HG03066 (cell line): ENCODE data around the gene BICDL2.

Experiments
- ATAC-seq: cut with Tn5 transposase; IDR thresholded peaks from one replicate; pipeline ENCODE4 v1.9.1; 2021; ENCODE audit warnings: low read depth; ENCODE audit not compliant: unreplicated experiment

BICDL2 gene

GRCh38 chr16:2988590-2989099 lies 48.1 kb downstream of the BICDL2 start:
- no peak for ATAC-seq

GRCh38 chr16:2987833-2988232 lies 48.9 kb downstream of the BICDL2 start:
- no peak for ATAC-seq

GRCh38 chr16:2987286-2987685 lies 49.5 kb downstream of the BICDL2 start:
- no peak for ATAC-seq

GRCh38 chr16:2986623-2987188 lies 50.0 kb downstream of the BICDL2 start:
- ATAC-seq = no peak

- ATAC-seq = no peak
Observed at GRCh38 chr16:2985893-2986355, 50.8 kb downstream of the BICDL2 start.

- ATAC-seq = no peak
Observed at GRCh38 chr16:2985462-2985861, 51.3 kb downstream of the BICDL2 start.

- ATAC-seq = no peak
Observed at GRCh38 chr16:2983706-2984136, 53.0 kb downstream of the BICDL2 start.

GRCh38 chr16:2982402-2982801 lies 54.3 kb downstream of the BICDL2 start:
- ATAC-seq = no peak

GRCh38 chr16:2981899-2982250 lies 54.9 kb downstream of the BICDL2 start:
- ATAC-seq = no peak

- ATAC-seq = no peak
Observed at GRCh38 chr16:2981177-2981898, 55.4 kb downstream of the BICDL2 start.

- ATAC-seq = peak; percentile 72
Observed at GRCh38 chr16:2980227-2981176, 56.2 kb downstream of the BICDL2 start, which contains the start of gene PKMYT1. Gene PKMYT1 (minus strand): TSS chr16:2980446. CDS start chr16:2979657, 789 bp downstream.

- no peak for ATAC-seq
Observed at GRCh38 chr16:2979669-2980226, 57.0 kb downstream of the BICDL2 start.
